Dendritic cell treated with granulocyte-macrophage colony-stimulating factor and Interleukin-4, amounts not matched to agents 40 ng/mL and 50 ng/mL, for 4 days (primary cell): ENCODE measurements around the gene PROSER3.

Experiments
- H3K27ac Mint-ChIP-seq: one replicate; pipeline ENCODE4 v1.8.0; 2022; ENCODE audit warnings: mild to moderate bottlenecking, mixed read lengths
- H3K27me3 Mint-ChIP-seq: one replicate; pipeline ENCODE4 v1.8.0; 2022; ENCODE audit warnings: mild to moderate bottlenecking, mixed read lengths
- H3K36me3 Mint-ChIP-seq: one replicate; pipeline ENCODE4 v1.8.0; 2022; ENCODE audit warnings: low read depth, mixed read lengths
- H3K4me1 Mint-ChIP-seq: one replicate; pipeline ENCODE4 v1.8.0; 2022; ENCODE audit warnings: low read depth, mixed read lengths
- H3K4me3 Mint-ChIP-seq: one replicate; pipeline ENCODE4 v1.8.0; 2022; ENCODE audit warnings: mild to moderate bottlenecking, moderate library complexity, mixed read lengths
- H3K9me3 Mint-ChIP-seq: one replicate; pipeline ENCODE4 v1.8.0; 2022; ENCODE audit warnings: mixed read lengths
- intact Hi-C: fragments of 100-400 bp; cut with micrococcal nuclease; formaldehyde crosslinking; loops from one replicate; pipeline ENCODE4 v1.15.0; 2022

The PROSER3 gene

DNA sequence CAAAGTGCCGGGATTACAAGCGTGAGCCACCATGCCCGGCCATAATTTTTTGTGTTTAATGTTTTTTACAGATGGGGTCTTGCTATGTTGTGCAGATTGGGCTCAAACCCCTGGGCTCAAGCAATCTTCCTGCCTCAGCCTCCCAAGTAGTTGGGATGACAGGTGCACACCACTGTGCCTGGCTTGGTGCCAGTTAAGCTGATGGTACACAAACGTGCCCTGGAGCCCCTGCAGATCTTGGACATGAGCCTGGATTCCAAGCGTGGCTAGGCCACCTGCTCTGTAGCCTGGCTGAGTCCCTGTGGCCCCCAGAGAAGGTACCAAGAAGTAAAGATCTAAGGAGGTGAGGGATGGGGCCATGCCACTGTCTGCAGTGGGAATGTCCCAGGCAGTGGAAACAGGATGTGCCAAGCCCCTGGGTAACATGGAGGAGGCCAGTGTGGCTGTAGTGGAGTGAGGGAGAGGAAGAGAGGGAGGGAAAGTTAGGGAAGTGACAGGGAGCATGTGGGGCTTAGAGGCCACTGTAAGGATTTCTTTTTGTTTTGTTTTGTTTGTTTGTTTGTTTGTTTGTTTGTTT is 47.6 kb downstream of the PROSER3 start:
- Mint-ChIP-seq H3K9me3 (no peaks in the 10 kb centered on the region), H3K27ac (no peak overlapping the region), H3K27me3 (peaks cover 10% of the 10 kb centered on the region), H3K36me3 (no peaks in the 10 kb centered on the region), H3K4me1 (peaks cover 14% of the 10 kb centered on the region), H3K4me3 (no peak overlapping the region)
- intact Hi-C loops = no loop called here

GRCh38 chr19:35806597-35806996 is 48.6 kb downstream of the PROSER3 start:
- Mint-ChIP-seq H3K4me1 (peaks cover 14% of the 10 kb centered on the region), H3K9me3 (no peaks in the 10 kb centered on the region), H3K27me3 (peaks cover 10% of the 10 kb centered on the region), H3K4me3 (no peak overlapping the region), H3K36me3 (no peaks in the 10 kb centered on the region), H3K27ac (no peak overlapping the region)
- intact Hi-C loops = no loop called here

GRCh38 chr19:35807633-35808032 is 49.7 kb downstream of the PROSER3 start:
- no peak overlapping the region for H3K4me3 Mint-ChIP-seq
- no peaks in the 10 kb centered on the region for H3K36me3 Mint-ChIP-seq
- H3K4me1 Mint-ChIP-seq = peaks cover 14% of the 10 kb centered on the region
- H3K9me3 Mint-ChIP-seq = no peaks in the 10 kb centered on the region
- no peak overlapping the region for H3K27ac Mint-ChIP-seq
- H3K27me3 Mint-ChIP-seq = peaks cover 10% of the 10 kb centered on the region
- intact Hi-C loops = no loop called here

GRCh38 chr19:35811317-35812219 is 53.6 kb downstream of the PROSER3 start:
- Mint-ChIP-seq H3K4me3 (no peak overlapping the region), H3K27ac (no peak overlapping the region)

GRCh38 chr19:35812220-35813042 is 54.5 kb downstream of the PROSER3 start, which contains the start of gene PRODH2:
Gene PRODH2 (minus strand): TSS chr19:35812845. CDS start chr19:35812805, 40 bp downstream.
- intact Hi-C loops = no loop called here
- Mint-ChIP-seq H3K9me3 (no peaks in the 10 kb centered on the region), H3K4me1 (no peaks in the 10 kb centered on the region), H3K27me3 (peaks cover 7% of the 10 kb centered on the region), H3K27ac (no peak within 1 kb of the TSS), H3K36me3 (no peaks in the 10 kb centered on the region), H3K4me3 (no peak within 1 kb of the TSS)

More at GRCh38 chr19:35811317-35812219, 53.6 kb downstream of the PROSER3 start:
- Mint-ChIP-seq H3K9me3 (no peaks in the 10 kb centered on the region), H3K4me1 (no peaks in the 10 kb centered on the region), H3K27me3 (peaks cover 7% of the 10 kb centered on the region), H3K36me3 (no peaks in the 10 kb centered on the region)
- intact Hi-C loops = no loop called here

- Mint-ChIP-seq H3K36me3 (no peaks in the 10 kb centered on the region), H3K9me3 (no peaks in the 10 kb centered on the region), H3K27me3 (peaks cover 10% of the 10 kb centered on the region), H3K27ac (no peak overlapping the region), H3K4me1 (no peaks in the 10 kb centered on the region), H3K4me3 (no peak overlapping the region)
- intact Hi-C loops = no loop called here
Observed at GRCh38 chr19:35813043-35813890, 55.3 kb downstream of the PROSER3 start.

- Mint-ChIP-seq H3K27ac (no peak overlapping the region), H3K4me1 (no peaks in the 10 kb centered on the region), H3K27me3 (peaks cover 13% of the 10 kb centered on the region), H3K9me3 (no peaks in the 10 kb centered on the region), H3K36me3 (no peaks in the 10 kb centered on the region), H3K4me3 (no peak overlapping the region)
- intact Hi-C loops = no loop called here
Observed at GRCh38 chr19:35816262-35816661, 58.3 kb downstream of the PROSER3 start.

GRCh38 chr19:35816846-35817245 is 58.9 kb downstream of the PROSER3 start:
- Mint-ChIP-seq H3K4me1 (no peaks in the 10 kb centered on the region), H3K4me3 (no peak overlapping the region), H3K36me3 (no peaks in the 10 kb centered on the region), H3K9me3 (no peaks in the 10 kb centered on the region), H3K27me3 (peaks cover 13% of the 10 kb centered on the region), H3K27ac (no peak overlapping the region)
- intact Hi-C loops = no loop called here

GRCh38 chr19:35818445-35818844 is 60.5 kb downstream of the PROSER3 start:
- intact Hi-C loops = no loop called here
- no peak overlapping the region for H3K4me3 Mint-ChIP-seq
- H3K9me3 Mint-ChIP-seq = no peaks in the 10 kb centered on the region
- no peaks in the 10 kb centered on the region for H3K36me3 Mint-ChIP-seq
- no peak overlapping the region for H3K27ac Mint-ChIP-seq
- peaks cover 12% of the 10 kb centered on the region for H3K27me3 Mint-ChIP-seq
- peaks cover 5% of the 10 kb centered on the region for H3K4me1 Mint-ChIP-seq
